ENCODE data around the gene PKIG.

The PKIG gene

GRCh38 chr20:44627364-44628010, 45.1 kb downstream of the PKIG start:
- no peak overlapping the region for H3K4me3 ChIP-seq (ENCODE audit: low read length)
- no peaks in the 10 kb centered on the region for H3K36me3 ChIP-seq (ENCODE audit: control insufficient read depth, insufficient read depth, low read length)
- H3K9ac ChIP-seq (ENCODE audit: low read length): no peak overlapping the region
- no peaks in the 10 kb centered on the region for H3K9me3 ChIP-seq (ENCODE audit: control insufficient read depth, low read length)
- no peaks in the 10 kb centered on the region for H3K4me1 ChIP-seq (ENCODE audit: control insufficient read depth, insufficient read depth, low read length)
- no peaks in the 10 kb centered on the region for H3K27me3 ChIP-seq (ENCODE audit: control insufficient read depth, insufficient read depth, low read length)

GRCh38 chr20:44629017-44629385, 46.6 kb downstream of the PKIG start:
- no peak overlapping the region for H3K9ac ChIP-seq (ENCODE audit: low read length)
- no peak overlapping the region for H3K4me3 ChIP-seq (ENCODE audit: low read length)
- no peaks in the 10 kb centered on the region for H3K9me3 ChIP-seq (ENCODE audit: control insufficient read depth, low read length)
- no peaks in the 10 kb centered on the region for H3K27me3 ChIP-seq (ENCODE audit: control insufficient read depth, insufficient read depth, low read length)
- no peaks in the 10 kb centered on the region for H3K4me1 ChIP-seq (ENCODE audit: control insufficient read depth, insufficient read depth, low read length)
- no peaks in the 10 kb centered on the region for H3K36me3 ChIP-seq (ENCODE audit: control insufficient read depth, insufficient read depth, low read length)

- no peaks in the 10 kb centered on the region for H3K27me3 ChIP-seq (ENCODE audit: control insufficient read depth, insufficient read depth, low read length)
- H3K36me3 ChIP-seq (ENCODE audit: control insufficient read depth, insufficient read depth, low read length): no peaks in the 10 kb centered on the region
- H3K4me1 ChIP-seq (ENCODE audit: control insufficient read depth, insufficient read depth, low read length): no peaks in the 10 kb centered on the region
- no peak overlapping the region for H3K4me3 ChIP-seq (ENCODE audit: low read length)
- no peak overlapping the region for H3K9ac ChIP-seq (ENCODE audit: low read length)
- H3K9me3 ChIP-seq (ENCODE audit: control insufficient read depth, low read length): no peaks in the 10 kb centered on the region
Observed at GRCh38 chr20:44629542-44629941, 47.2 kb downstream of the PKIG start.

- H3K9me3 ChIP-seq (ENCODE audit: control insufficient read depth, low read length): no peaks in the 10 kb centered on the region
- no peaks in the 10 kb centered on the region for H3K27me3 ChIP-seq (ENCODE audit: control insufficient read depth, insufficient read depth, low read length)
- no peak overlapping the region for H3K9ac ChIP-seq (ENCODE audit: low read length)
- no peak overlapping the region for H3K4me3 ChIP-seq (ENCODE audit: low read length)
- no peaks in the 10 kb centered on the region for H3K4me1 ChIP-seq (ENCODE audit: control insufficient read depth, insufficient read depth, low read length)
- H3K36me3 ChIP-seq (ENCODE audit: control insufficient read depth, insufficient read depth, low read length): no peaks in the 10 kb centered on the region
Observed at GRCh38 chr20:44630297-44630696, 47.9 kb downstream of the PKIG start.

GRCh38 chr20:44632103-44632752, 49.8 kb downstream of the PKIG start:
- H3K9ac ChIP-seq (ENCODE audit: low read length): no peak overlapping the region
- H3K36me3 ChIP-seq (ENCODE audit: control insufficient read depth, insufficient read depth, low read length): no peaks in the 10 kb centered on the region
- H3K27me3 ChIP-seq (ENCODE audit: control insufficient read depth, insufficient read depth, low read length): no peaks in the 10 kb centered on the region
- H3K4me1 ChIP-seq (ENCODE audit: control insufficient read depth, insufficient read depth, low read length): no peaks in the 10 kb centered on the region
- H3K9me3 ChIP-seq (ENCODE audit: control insufficient read depth, low read length): no peaks in the 10 kb centered on the region
- no peak overlapping the region for H3K4me3 ChIP-seq (ENCODE audit: low read length)

- Histone ChIP-seq H3K4me1 (ENCODE audit: control insufficient read depth, insufficient read depth, low read length) (no peaks in the 10 kb centered on the region), H3K9ac (ENCODE audit: low read length) (no peak overlapping the region), H3K27me3 (ENCODE audit: control insufficient read depth, insufficient read depth, low read length) (no peaks in the 10 kb centered on the region), H3K4me3 (ENCODE audit: low read length) (no peak overlapping the region), H3K9me3 (ENCODE audit: control insufficient read depth, low read length) (no peaks in the 10 kb centered on the region), H3K36me3 (ENCODE audit: control insufficient read depth, insufficient read depth, low read length) (no peaks in the 10 kb centered on the region)
Observed at GRCh38 chr20:44633187-44633810, 50.9 kb downstream of the PKIG start.

GRCh38 chr20:44633872-44634600, 51.7 kb downstream of the PKIG start:
- Histone ChIP-seq H3K9me3 (ENCODE audit: control insufficient read depth, low read length) (no peaks in the 10 kb centered on the region), H3K4me1 (ENCODE audit: control insufficient read depth, insufficient read depth, low read length) (no peaks in the 10 kb centered on the region), H3K27me3 (ENCODE audit: control insufficient read depth, insufficient read depth, low read length) (no peaks in the 10 kb centered on the region), H3K9ac (ENCODE audit: low read length) (no peak overlapping the region), H3K4me3 (ENCODE audit: low read length) (no peak overlapping the region), H3K36me3 (ENCODE audit: control insufficient read depth, insufficient read depth, low read length) (no peaks in the 10 kb centered on the region)

GRCh38 chr20:44635877-44636276, 53.5 kb downstream of the PKIG start:
- no peaks in the 10 kb centered on the region for H3K36me3 ChIP-seq (ENCODE audit: control insufficient read depth, insufficient read depth, low read length)
- no peaks in the 10 kb centered on the region for H3K27me3 ChIP-seq (ENCODE audit: control insufficient read depth, insufficient read depth, low read length)
- no peaks in the 10 kb centered on the region for H3K9me3 ChIP-seq (ENCODE audit: control insufficient read depth, low read length)
- H3K4me3 ChIP-seq (ENCODE audit: low read length): no peak overlapping the region
- no peak overlapping the region for H3K9ac ChIP-seq (ENCODE audit: low read length)
- H3K4me1 ChIP-seq (ENCODE audit: control insufficient read depth, insufficient read depth, low read length): no peaks in the 10 kb centered on the region

- no peak overlapping the region for H3K9ac ChIP-seq (ENCODE audit: low read length)
- H3K27me3 ChIP-seq (ENCODE audit: control insufficient read depth, insufficient read depth, low read length): no peaks in the 10 kb centered on the region
- H3K4me1 ChIP-seq (ENCODE audit: control insufficient read depth, insufficient read depth, low read length): peaks cover 4% of the 10 kb centered on the region
- no peak overlapping the region for H3K4me3 ChIP-seq (ENCODE audit: low read length)
- no peaks in the 10 kb centered on the region for H3K9me3 ChIP-seq (ENCODE audit: control insufficient read depth, low read length)
- H3K36me3 ChIP-seq (ENCODE audit: control insufficient read depth, insufficient read depth, low read length): no peaks in the 10 kb centered on the region
Observed at GRCh38 chr20:44637042-44637441, 54.7 kb downstream of the PKIG start.

- Histone ChIP-seq H3K9ac (ENCODE audit: low read length) (no peak overlapping the region), H3K4me1 (ENCODE audit: control insufficient read depth, insufficient read depth, low read length) (peaks cover 11% of the 10 kb centered on the region), H3K27me3 (ENCODE audit: control insufficient read depth, insufficient read depth, low read length) (no peaks in the 10 kb centered on the region), H3K36me3 (ENCODE audit: control insufficient read depth, insufficient read depth, low read length) (no peaks in the 10 kb centered on the region), H3K9me3 (ENCODE audit: control insufficient read depth, low read length) (no peaks in the 10 kb centered on the region), H3K4me3 (ENCODE audit: low read length) (no peak overlapping the region)
Observed at GRCh38 chr20:44637522-44638372, 55.4 kb downstream of the PKIG start.

GRCh38 chr20:44640522-44640921, 58.1 kb downstream of the PKIG start:
- Histone ChIP-seq H3K4me1 (ENCODE audit: control insufficient read depth, insufficient read depth, low read length) (peaks cover 23% of the 10 kb centered on the region), H3K9me3 (ENCODE audit: control insufficient read depth, low read length) (no peaks in the 10 kb centered on the region), H3K4me3 (ENCODE audit: low read length) (no peak overlapping the region), H3K9ac (ENCODE audit: low read length) (no peak overlapping the region), H3K27me3 (ENCODE audit: control insufficient read depth, insufficient read depth, low read length) (no peaks in the 10 kb centered on the region), H3K36me3 (ENCODE audit: control insufficient read depth, insufficient read depth, low read length) (no peaks in the 10 kb centered on the region)
